Fibroblast of villous mesenchyme (primary cell): ENCODE measurements around the gene EPC2. TPM values are rescaled to one million over a fixed set of nuclear protein-coding genes. Genes with fewer than 3 reads are reported as not detected.
"Not testable (repeated sequence)": the region's sequence is repeated elsewhere in the genome, so short reads cannot be mapped to it uniquely, and the experiment has no call there.

Experiments used
- DNase-seq: peaks from one replicate; pipeline ENCODE4 v3.0.0-alpha.2; 2010; ENCODE audit warnings: low read depth
- H3K4me3 ChIP-seq: 2 replicates; pipeline ENCODE4 v1.5.1; 2011; ENCODE audit warnings: low read depth, mild to moderate bottlenecking, low read length
- total RNA-seq: library from RNA; depleted of rRNA; stranded (reverse); fragments of >200 nt; gene quantifications from 2 replicates; pipeline ENCODE4 v1.2.3, GENCODE V29; 2012
- TF ChIP-seq, protein P1 (sequence below): IDR thresholded peaks from 2 replicates; pipeline ENCODE4 v1.5.1; 2012; ENCODE audit warnings: low read depth, mild to moderate bottlenecking, low read length; ENCODE audit not compliant: insufficient read depth

The EPC2 gene
- total RNA-seq, 1 donor: 23.3 TPM

DNA sequence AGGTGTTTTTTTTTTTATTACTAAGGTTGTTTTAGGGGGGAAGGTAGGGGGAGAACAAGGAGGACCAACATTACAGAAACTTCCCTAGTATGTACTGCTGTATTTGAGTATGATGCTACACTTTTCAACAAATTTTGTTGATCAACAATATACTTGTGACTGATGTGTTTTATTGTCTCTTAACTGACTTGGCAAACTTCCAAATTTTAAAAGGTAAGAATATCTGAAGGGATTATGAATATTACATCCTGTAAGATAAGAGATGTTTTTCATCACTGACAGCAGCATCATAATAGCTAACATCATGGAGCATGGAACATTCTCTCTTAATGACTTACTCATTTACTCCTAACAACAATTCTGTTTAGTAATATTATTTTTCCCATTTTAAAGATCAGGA is 144.5 kb downstream of the EPC2 start:
- no peak overlapping the region for H3K4me3 ChIP-seq
- TF ChIP-seq, protein P1, sequence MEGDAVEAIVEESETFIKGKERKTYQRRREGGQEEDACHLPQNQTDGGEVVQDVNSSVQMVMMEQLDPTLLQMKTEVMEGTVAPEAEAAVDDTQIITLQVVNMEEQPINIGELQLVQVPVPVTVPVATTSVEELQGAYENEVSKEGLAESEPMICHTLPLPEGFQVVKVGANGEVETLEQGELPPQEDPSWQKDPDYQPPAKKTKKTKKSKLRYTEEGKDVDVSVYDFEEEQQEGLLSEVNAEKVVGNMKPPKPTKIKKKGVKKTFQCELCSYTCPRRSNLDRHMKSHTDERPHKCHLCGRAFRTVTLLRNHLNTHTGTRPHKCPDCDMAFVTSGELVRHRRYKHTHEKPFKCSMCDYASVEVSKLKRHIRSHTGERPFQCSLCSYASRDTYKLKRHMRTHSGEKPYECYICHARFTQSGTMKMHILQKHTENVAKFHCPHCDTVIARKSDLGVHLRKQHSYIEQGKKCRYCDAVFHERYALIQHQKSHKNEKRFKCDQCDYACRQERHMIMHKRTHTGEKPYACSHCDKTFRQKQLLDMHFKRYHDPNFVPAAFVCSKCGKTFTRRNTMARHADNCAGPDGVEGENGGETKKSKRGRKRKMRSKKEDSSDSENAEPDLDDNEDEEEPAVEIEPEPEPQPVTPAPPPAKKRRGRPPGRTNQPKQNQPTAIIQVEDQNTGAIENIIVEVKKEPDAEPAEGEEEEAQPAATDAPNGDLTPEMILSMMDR: no peak
- DNase-seq: no peak

DNA sequence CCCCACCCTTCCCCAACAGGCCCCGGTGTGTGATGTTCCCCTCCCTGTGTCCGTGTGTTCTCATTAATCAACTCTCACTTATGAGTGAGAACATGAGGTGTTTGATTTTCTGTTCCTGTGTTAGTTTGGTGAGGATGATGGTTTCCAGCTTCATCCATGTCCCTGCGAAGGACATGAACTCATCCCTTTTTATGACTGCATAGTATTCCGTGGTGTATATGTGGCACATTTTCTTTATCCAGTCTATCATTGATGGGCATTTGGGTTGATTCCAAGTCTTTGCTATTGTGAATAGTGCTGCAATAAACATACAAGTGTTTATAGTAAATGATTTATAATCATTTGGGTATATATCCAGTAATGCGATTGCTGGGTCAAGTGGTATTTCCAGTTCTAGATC is 145.6 kb downstream of the EPC2 start:
- H3K4me3 ChIP-seq, DNase-seq: not testable (repeated sequence)

DNA sequence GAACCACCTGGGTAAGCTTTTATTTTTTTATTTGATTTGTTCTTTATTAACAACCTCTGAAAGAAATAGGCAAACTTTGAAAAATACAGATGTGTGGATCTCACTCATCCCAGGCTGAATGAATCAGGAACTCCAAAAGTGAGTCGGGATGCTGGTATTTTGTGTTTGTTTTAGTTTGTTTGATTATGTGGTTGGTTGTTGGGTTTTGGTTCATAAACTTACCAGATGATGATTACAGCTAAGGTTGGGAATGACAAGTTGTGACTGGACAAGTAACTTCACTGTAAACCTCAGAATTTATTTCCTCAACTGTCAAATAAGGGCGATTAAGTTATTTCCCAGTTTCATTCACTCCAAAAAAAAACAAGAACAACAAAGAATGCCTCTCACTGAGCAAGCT is 150.0 kb downstream of the EPC2 start:
- DNase-seq: peak; percentile 45
- H3K4me3 ChIP-seq: no peak overlapping the region
- TF ChIP-seq, protein P1: no peak

DNA sequence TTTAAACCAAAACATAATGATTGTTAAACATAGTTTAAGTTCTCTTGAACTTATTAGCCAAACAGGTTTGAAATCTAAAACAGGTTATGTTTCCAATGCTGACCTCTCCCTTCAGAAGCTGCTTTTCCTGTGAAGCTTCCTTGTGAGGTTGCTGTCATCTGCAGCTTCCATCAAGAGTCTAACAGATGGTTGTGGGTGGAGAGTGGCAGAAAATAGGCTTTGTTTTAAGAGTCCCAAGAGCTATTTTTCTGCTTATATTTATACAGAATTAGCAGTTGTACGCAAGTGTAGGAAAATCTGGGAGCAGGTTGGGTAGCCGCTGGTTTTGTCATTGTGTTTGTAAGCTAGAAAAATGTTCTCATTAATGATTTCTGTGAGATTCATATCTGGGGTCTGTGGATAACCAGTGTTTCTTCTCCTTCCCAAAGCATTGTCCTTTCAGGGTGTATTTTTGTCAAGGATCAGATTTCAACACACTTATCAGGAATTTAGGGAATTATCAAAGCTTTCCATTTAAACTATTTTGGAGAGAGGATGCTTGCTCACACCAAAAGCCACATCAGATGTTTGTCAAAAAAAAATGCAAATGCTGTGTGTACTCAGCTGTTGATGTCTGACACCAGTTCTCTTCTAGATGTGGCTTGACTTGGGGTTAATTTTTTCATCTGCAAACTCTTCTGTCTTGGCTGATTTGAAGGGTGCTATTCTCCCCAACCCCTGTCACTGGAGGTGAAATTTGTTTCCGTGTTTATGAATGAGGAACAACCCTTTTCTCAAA is 152.4 kb downstream of the EPC2 start:
- no peak for DNase-seq
- TF ChIP-seq, protein P1: no peak
- no peak overlapping the region for H3K4me3 ChIP-seq

DNA sequence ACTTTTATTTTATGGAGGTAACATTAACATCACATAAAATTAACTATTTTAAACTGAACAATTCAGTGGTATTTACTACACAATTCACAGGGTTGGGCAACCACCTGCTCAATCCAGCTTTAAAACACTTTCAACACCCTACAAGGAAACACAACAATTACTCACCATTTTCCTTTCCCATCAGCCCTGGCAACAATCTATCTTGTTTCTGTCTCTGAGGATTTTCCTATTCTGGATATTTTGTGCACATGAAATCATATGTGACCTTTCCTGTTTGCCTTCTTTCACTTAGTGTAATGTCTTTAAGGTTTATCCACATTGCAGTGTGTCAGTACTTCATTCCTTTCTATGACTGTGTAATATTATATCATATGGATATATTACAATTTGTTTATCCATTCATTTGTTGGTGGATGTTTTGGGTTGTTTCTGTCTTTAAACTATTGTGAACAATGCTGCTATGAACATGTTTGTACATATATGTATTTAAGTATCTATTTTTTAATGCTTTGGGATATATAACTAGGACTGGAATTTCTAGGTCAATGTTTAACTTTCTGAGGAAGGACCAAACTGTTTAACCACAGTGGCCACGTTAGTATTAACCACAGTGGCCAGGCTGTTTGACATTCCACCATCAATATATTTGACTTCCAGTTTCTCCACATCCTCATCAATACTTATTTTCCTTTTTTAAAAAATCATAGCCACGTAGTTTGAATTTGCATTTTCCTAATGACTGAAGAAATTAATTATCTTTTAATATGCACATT is 158.1 kb downstream of the EPC2 start:
- no peak overlapping the region for H3K4me3 ChIP-seq
- DNase-seq: no peak
- TF ChIP-seq, protein P1: no peak

DNA sequence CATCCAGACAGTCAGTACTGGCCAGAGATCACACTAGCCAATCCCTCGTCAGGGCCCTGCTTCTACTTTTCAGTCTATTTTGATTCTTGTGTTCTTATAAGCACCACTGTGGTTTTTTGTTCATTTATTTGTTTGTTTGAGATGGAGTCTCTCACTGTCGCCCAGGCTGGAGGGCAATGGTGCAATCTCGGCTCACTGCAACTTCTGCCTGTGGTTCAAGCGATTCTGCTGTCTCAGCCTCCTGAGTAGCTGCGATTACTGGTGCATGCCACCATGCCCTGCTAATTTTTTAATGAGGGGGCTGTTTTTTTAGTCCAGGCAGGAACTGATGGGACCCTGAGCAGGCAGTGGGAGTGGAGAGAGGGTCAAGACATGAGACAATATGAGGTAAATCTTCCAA is 165.5 kb downstream of the EPC2 start:
- no peak for DNase-seq
- H3K4me3 ChIP-seq: no peak overlapping the region
- TF ChIP-seq, protein P1: no peak

DNA sequence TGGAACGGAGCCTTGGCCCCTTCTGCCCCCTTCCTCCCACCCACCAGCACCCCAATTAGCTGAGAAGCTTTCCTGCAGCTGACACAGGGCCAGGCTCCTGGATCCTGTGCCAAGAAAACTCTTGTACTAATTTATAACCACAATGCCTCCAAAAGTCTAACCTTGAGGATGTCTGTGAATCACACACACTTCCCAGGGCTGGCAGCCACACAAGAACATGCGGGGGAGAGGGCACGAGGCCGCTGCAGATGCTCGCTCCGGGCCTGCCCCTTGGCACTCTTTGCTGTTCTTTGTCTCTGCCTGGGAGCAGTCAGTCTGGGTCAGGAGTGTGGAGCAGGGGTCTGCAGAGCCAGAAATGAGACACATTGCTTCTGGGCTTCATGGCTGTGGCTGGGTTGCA is 167.8 kb downstream of the EPC2 start:
- TF ChIP-seq, protein P1: no peak
- H3K4me3 ChIP-seq: no peak overlapping the region
- peak; percentile 49 for DNase-seq
